ENCODE results near the gene SLC22A14. TPM values are rescaled to one million over a fixed set of nuclear protein-coding genes. Genes with fewer than 3 reads are reported as not detected.
A peak's percentile ranks its signal among the peaks of the same experiment; 100 is the strongest.

Gene SLC22A14
- total and polyA plus RNA-seq, 9 of the 15 experiments (the other 6 are each of a cell fraction or from before 2014, with no cell fraction given) = 0.03 to 0.07 TPM; not detected in 7

DNA sequence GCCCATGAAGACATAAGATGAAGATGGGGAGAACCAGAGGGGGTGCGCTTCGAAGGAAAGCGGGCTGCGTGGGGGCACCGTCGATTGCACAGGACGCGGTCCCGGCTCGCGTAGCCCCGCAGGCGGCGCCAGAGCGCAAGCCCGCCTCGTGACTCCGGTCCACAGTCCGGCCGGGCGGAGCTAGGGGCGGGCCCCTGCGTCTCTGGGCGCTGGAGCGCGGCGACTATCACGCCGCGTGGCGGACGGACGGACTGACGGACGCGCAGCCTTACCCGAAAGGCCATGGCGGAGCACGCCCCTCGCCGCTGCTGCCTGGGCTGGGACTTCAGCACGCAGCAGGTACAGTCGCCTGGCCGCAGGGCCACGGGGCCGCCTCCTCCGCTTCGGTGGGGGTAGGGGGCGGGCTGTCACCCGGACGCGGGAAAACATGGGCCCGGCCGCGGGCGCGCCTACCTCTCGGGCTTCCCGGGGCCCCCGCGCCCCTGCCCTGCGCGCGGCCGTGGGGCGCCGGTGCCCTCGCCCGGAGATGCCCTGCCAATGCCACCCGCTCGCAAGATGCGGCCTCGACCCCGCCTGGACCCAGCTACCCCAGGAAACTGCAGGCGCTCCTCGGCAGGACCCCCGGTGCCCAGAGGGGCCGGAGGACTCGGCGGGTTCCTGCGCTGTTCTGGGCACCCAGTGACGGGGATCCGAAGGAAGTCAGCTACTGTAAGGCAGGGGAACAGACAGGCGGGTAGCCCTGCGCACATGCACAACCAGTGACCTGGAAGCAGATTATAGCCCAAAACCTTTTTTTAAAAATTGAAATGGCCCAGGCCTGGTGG lies 64.7 kb downstream of the SLC22A14 start, which contains the start of gene XYLB (continued):
- TF ChIP-seq, protein P1, sequence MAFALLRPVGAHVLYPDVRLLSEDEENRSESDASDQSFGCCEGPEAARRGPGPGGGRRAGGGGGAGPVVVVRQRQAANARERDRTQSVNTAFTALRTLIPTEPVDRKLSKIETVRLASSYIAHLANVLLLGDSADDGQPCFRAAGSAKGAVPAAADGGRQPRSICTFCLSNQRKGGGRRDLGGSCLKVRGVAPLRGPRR (CRISPR knock-in tag; IDR thresholded peaks at IDR 0.05) = no peak
- TF ChIP-seq ASH1L (IDR thresholded peaks at IDR 0.05; ENCODE audit: borderline replicate concordance, low read depth, partially characterized antibody) (no peak), ZKSCAN8 (CRISPR knock-in tag; IDR thresholded peaks at IDR 0.05) (no peak), CTBP1 (IDR thresholded peaks at IDR 0.05; ENCODE audit: borderline replicate concordance) (peak; percentile 98), MBD2 (IDR thresholded peaks at IDR 0.05; ENCODE audit: borderline replicate concordance, low read depth) (no peak; the same call in 1 of the 2 replicates), CHCHD3 (CRISPR knock-in tag; IDR thresholded peaks at IDR 0.05) (no peak), SUPT5H (IDR thresholded peaks at IDR 0.05) (peak; percentile 75), ZFP36 (IDR thresholded peaks at IDR 0.05; ENCODE audit: low read depth, low read length, partially characterized antibody) (no peak), STAG1 (CRISPR knock-in tag; IDR thresholded peaks at IDR 0.05; ENCODE audit: borderline replicate concordance) (peak; percentile 74), RUNX1 (IDR thresholded peaks at IDR 0.05; ENCODE audit: low read depth) (peak; percentile 43; the same call in 1 of the 2 replicates), TEAD4 (IDR thresholded peaks at IDR 0.05; ENCODE audit: low read length) (peak; percentile 29), TEAD4 (CRISPR knock-in tag; IDR thresholded peaks at IDR 0.05; ENCODE audit: borderline replicate concordance) (peak; percentile 89; the same call in 1 of the 2 replicates), WHSC1 (IDR thresholded peaks at IDR 0.05; ENCODE audit: low read length) (no peak), ZNF644 (tag; IDR thresholded peaks at IDR 0.05; ENCODE audit: low read depth) (0 out of 2 replicates have a peak, but pooled peaks have one; percentile 13), NR3C1 (CRISPR knock-in tag; IDR thresholded peaks at IDR 0.05) (peak; percentile 96), SRSF7 (optimal IDR thresholded peaks at IDR 0.05; ENCODE audit: low read depth, low read length) (no peak), RFX5 (IDR thresholded peaks at IDR 0.05; ENCODE audit: low read depth, low read length) (no peak), CBX5 (IDR thresholded peaks at IDR 0.05; ENCODE audit: borderline replicate concordance, low read depth) (peak; percentile 28; the same call in 1 of the 2 replicates)
- TF ChIP-seq, protein P2, sequence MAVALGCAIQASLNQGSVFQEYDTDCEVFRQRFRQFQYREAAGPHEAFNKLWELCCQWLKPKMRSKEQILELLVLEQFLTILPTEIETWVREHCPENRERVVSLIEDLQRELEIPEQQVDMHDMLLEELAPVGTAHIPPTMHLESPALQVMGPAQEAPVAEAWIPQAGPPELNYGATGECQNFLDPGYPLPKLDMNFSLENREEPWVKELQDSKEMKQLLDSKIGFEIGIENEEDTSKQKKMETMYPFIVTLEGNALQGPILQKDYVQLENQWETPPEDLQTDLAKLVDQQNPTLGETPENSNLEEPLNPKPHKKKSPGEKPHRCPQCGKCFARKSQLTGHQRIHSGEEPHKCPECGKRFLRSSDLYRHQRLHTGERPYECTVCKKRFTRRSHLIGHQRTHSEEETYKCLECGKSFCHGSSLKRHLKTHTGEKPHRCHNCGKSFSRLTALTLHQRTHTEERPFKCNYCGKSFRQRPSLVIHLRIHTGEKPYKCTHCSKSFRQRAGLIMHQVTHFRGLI (CRISPR knock-in tag; IDR thresholded peaks at IDR 0.05) = no peak
- TF ChIP-seq, protein P3, sequence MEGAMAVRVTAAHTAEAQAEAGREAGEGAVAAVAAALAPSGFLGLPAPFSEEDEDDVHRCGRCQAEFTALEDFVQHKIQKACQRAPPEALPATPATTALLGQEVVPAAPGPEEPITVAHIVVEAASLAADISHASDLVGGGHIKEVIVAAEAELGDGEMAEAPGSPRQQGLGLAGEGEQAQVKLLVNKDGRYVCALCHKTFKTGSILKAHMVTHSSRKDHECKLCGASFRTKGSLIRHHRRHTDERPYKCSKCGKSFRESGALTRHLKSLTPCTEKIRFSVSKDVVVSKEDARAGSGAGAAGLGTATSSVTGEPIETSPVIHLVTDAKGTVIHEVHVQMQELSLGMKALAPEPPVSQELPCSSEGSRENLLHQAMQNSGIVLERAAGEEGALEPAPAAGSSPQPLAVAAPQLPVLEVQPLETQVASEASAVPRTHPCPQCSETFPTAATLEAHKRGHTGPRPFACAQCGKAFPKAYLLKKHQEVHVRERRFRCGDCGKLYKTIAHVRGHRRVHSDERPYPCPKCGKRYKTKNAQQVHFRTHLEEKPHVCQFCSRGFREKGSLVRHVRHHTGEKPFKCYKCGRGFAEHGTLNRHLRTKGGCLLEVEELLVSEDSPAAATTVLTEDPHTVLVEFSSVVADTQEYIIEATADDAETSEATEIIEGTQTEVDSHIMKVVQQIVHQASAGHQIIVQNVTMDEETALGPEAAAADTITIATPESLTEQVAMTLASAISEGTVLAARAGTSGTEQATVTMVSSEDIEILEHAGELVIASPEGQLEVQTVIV (CRISPR knock-in tag; IDR thresholded peaks at IDR 0.05; ENCODE audit: borderline replicate concordance) = no peak
- TF ChIP-seq, protein P4, sequence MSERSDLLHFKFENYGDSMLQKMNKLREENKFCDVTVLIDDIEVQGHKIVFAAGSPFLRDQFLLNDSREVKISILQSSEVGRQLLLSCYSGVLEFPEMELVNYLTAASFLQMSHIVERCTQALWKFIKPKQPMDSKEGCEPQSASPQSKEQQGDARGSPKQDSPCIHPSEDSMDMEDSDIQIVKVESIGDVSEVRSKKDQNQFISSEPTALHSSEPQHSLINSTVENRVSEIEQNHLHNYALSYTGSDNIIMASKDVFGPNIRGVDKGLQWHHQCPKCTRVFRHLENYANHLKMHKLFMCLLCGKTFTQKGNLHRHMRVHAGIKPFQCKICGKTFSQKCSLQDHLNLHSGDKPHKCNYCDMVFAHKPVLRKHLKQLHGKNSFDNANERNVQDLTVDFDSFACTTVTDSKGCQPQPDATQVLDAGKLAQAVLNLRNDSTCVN (CRISPR knock-in tag; IDR thresholded peaks at IDR 0.05) = no peak
- TF ChIP-seq, protein P5, sequence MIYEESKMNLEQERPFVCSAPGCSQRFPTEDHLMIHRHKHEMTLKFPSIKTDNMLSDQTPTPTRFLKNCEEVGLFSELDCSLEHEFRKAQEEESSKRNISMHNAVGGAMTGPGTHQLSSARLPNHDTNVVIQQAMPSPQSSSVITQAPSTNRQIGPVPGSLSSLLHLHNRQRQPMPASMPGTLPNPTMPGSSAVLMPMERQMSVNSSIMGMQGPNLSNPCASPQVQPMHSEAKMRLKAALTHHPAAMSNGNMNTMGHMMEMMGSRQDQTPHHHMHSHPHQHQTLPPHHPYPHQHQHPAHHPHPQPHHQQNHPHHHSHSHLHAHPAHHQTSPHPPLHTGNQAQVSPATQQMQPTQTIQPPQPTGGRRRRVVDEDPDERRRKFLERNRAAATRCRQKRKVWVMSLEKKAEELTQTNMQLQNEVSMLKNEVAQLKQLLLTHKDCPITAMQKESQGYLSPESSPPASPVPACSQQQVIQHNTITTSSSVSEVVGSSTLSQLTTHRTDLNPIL (CRISPR knock-in tag; IDR thresholded peaks at IDR 0.05) = no peak

Data from K562 (cell line).